Progenitor cell of endocrine pancreas (in vitro differentiated cells): ENCODE measurements around the gene ASB13. TPM values are rescaled to one million over a fixed set of nuclear protein-coding genes. Genes with fewer than 3 reads are reported as not detected.

Experiments
- DNase-seq: peaks from one replicate; pipeline ENCODE4 v3.0.0; 2021; ENCODE audit warnings: low spot score; ENCODE audit not compliant: unreplicated experiment
- H3K27ac Mint-ChIP-seq: 2 replicates; pipeline ENCODE4 v1.8.0; 2021; ENCODE audit warnings: mild to moderate bottlenecking, moderate library complexity, mixed read lengths
- H3K27me3 Mint-ChIP-seq: 2 replicates; pipeline ENCODE4 v1.8.0; 2021; ENCODE audit warnings: mixed read lengths
- H3K36me3 Mint-ChIP-seq: 2 replicates; pipeline ENCODE4 v1.8.0; 2022; ENCODE audit warnings: mixed read lengths; ENCODE audit not compliant: insufficient read depth
- H3K4me1 Mint-ChIP-seq: 2 replicates; pipeline ENCODE4 v1.8.0; 2021; ENCODE audit warnings: low read depth, mixed read lengths
- H3K4me3 Mint-ChIP-seq: 2 replicates; pipeline ENCODE4 v1.8.0; 2021; ENCODE audit warnings: low read depth, mild to moderate bottlenecking, moderate library complexity, mixed read lengths
- H3K9me3 Mint-ChIP-seq: 2 replicates; pipeline ENCODE4 v1.8.0; 2021; ENCODE audit warnings: low read depth, mixed read lengths
- CTCF ChIP-seq: fragments of 200-600 bp; sonication (generic); IDR thresholded peaks from one replicate; pipeline ENCODE4 v1.5.0; 2021; ENCODE audit warnings: antibody characterized with exemption, mild to moderate bottlenecking; ENCODE audit not compliant: unreplicated experiment
- total RNA-seq: library from RNA; stranded (reverse); gene quantifications from 2 replicates; pipeline ENCODE4 v1.2.1, GENCODE V29; 2021

The ASB13 gene
- total RNA-seq, 1 donor from 2014 or later, result 11.1 TPM

- Mint-ChIP-seq H3K4me3 (no peak overlapping the region), H3K27me3 (peaks cover 7% of the 10 kb centered on the region), H3K4me1 (peaks cover 20% of the 10 kb centered on the region), H3K36me3 (no peaks in the 10 kb centered on the region), H3K9me3 (no peaks in the 10 kb centered on the region), H3K27ac (no peak overlapping the region)
- DNase-seq, result no peak
- TF ChIP-seq CTCF, result no peak
These were observed 37.7 kb downstream of the ASB13 start for GRCh38 chr10:5628451-5629302.

- H3K4me3 Mint-ChIP-seq, result no peak overlapping the region
- no peaks in the 10 kb centered on the region for H3K9me3 Mint-ChIP-seq
- H3K36me3 Mint-ChIP-seq, result no peaks in the 10 kb centered on the region
- no peak for DNase-seq
- no peak for TF ChIP-seq CTCF
- peaks cover 7% of the 10 kb centered on the region for H3K27me3 Mint-ChIP-seq
- H3K4me1 Mint-ChIP-seq, result peaks cover 10% of the 10 kb centered on the region
- no peak overlapping the region for H3K27ac Mint-ChIP-seq
These were observed 38.8 kb downstream of the ASB13 start for GRCh38 chr10:5627486-5628044.

GRCh38 chr10:5625992-5626777, 40.2 kb downstream of the ASB13 start:
- Mint-ChIP-seq H3K9me3 (no peaks in the 10 kb centered on the region), H3K36me3 (no peaks in the 10 kb centered on the region), H3K4me1 (peaks cover 1% of the 10 kb centered on the region), H3K27ac (no peak overlapping the region), H3K27me3 (peaks cover 7% of the 10 kb centered on the region), H3K4me3 (no peak overlapping the region)
- TF ChIP-seq CTCF, result no peak
- DNase-seq, result no peak

- Mint-ChIP-seq H3K4me1 (peaks cover 1% of the 10 kb centered on the region), H3K27ac (no peak overlapping the region), H3K27me3 (peaks cover 7% of the 10 kb centered on the region), H3K36me3 (no peaks in the 10 kb centered on the region), H3K9me3 (no peaks in the 10 kb centered on the region), H3K4me3 (no peak overlapping the region)
- no peak for DNase-seq
- TF ChIP-seq CTCF, result no peak
These were observed 41.7 kb downstream of the ASB13 start for GRCh38 chr10:5624701-5625100.

- Mint-ChIP-seq H3K9me3 (no peaks in the 10 kb centered on the region), H3K27ac (no peak overlapping the region), H3K4me1 (peaks cover 8% of the 10 kb centered on the region), H3K4me3 (no peak overlapping the region), H3K27me3 (peaks cover 2% of the 10 kb centered on the region), H3K36me3 (no peaks in the 10 kb centered on the region)
- peak; percentile 87 for TF ChIP-seq CTCF
- peak; percentile 92 for DNase-seq
These were observed 43.2 kb downstream of the ASB13 start for GRCh38 chr10:5623081-5623748.
